CD4-positive, alpha-beta memory T cell (primary cell): ENCODE measurements around the gene ITPK1. TPM values are rescaled to one million over a fixed set of nuclear protein-coding genes. Genes with fewer than 3 reads are reported as not detected.
A peak's percentile ranks its signal among the peaks of the same experiment; 100 is the strongest.

Experiments
- CTCF ChIA-PET: fragments of 350-600 bp; sonication (Branson Sonifier 250); formaldehyde crosslinking; loops from one replicate; lab custom pipeline; 2021; ENCODE audit warnings: inconsistent platforms; ENCODE audit not compliant: partially characterized antibody; lab: Charles Lee
- POLR2A ChIA-PET: fragments of 350-600 bp; sonication (Branson Sonifier 250); formaldehyde crosslinking; loops from one replicate; lab custom pipeline; 2021; ENCODE audit not compliant: partially characterized antibody; lab: Charles Lee
- DNase-seq, 5 donors: peaks; one replicate each; pipeline versions ENCODE4 v3.0.0 to v3.0.0-alpha.2; 2020 to 2022; ENCODE audit warnings: mixed read lengths in 1 of 5
- H3K27ac ChIP-seq: one replicate; pipeline ENCODE4 v1.7.0; 2013; ENCODE audit warnings: low read depth, low read length
- H3K27me3 ChIP-seq: 2 replicates; pipeline ENCODE4 v1.7.0; 2013; ENCODE audit warnings: mild to moderate bottlenecking, low read length, moderate library complexity; ENCODE audit not compliant: insufficient read depth
- H3K36me3 ChIP-seq: 2 replicates; pipeline ENCODE4 v1.7.0; 2013; ENCODE audit warnings: mild to moderate bottlenecking, low read length, moderate library complexity; ENCODE audit not compliant: insufficient read depth
- H3K4me1 ChIP-seq: 2 replicates; pipeline ENCODE4 v1.7.0; 2013; ENCODE audit warnings: mild to moderate bottlenecking, low read length, moderate library complexity; ENCODE audit not compliant: insufficient read depth
- H3K4me3 ChIP-seq, 2 donors: one replicate each; pipeline ENCODE4 v1.7.0; 2013; ENCODE audit warnings: low read length in 2 of 2, mild to moderate bottlenecking in 1 of 2
- H3K9me3 ChIP-seq, 2 donors: one replicate each; pipeline ENCODE4 v1.7.0; 2013; ENCODE audit warnings: low read length in 2 of 2, control low read depth in 1 of 2; ENCODE audit not compliant: control insufficient read depth in 1 of 2
- H3K27ac Mint-ChIP-seq, 7 donors: one replicate each; pipeline ENCODE4 v1.8.0; 2020 to 2021; ENCODE audit warnings: mixed read lengths in 7 of 7, mild to moderate bottlenecking in 6 of 7, inconsistent platforms in 3 of 7, moderate library complexity in 3 of 7
- H3K27me3 Mint-ChIP-seq, 2 donors: one replicate each; pipeline ENCODE4 v1.8.0; 2020 to 2021; ENCODE audit warnings: mixed read lengths in 2 of 2
- H3K36me3 Mint-ChIP-seq, 2 donors: one replicate each; pipeline ENCODE4 v1.8.0; 2020 to 2021; ENCODE audit warnings: mixed read lengths in 2 of 2, inconsistent platforms in 1 of 2, mild to moderate bottlenecking in 1 of 2
- H3K4me1 Mint-ChIP-seq, 4 donors: one replicate each; pipeline ENCODE4 v1.8.0; 2020 to 2021; ENCODE audit warnings: mixed read lengths in 4 of 4, mild to moderate bottlenecking in 1 of 4
- H3K4me3 Mint-ChIP-seq, 8 donors: one replicate each; pipeline ENCODE4 v1.8.0; 2020 to 2021; ENCODE audit warnings: mixed read lengths in 8 of 8, mild to moderate bottlenecking in 7 of 8, moderate library complexity in 6 of 8, inconsistent platforms in 3 of 8
- H3K9me3 Mint-ChIP-seq, 8 donors: one replicate each; pipeline ENCODE4 v1.8.0; 2020 to 2021; ENCODE audit warnings: mixed read lengths in 8 of 8, mild to moderate bottlenecking in 5 of 8, inconsistent platforms in 3 of 8, moderate library complexity in 1 of 8
- intact Hi-C: fragments of 100-400 bp; cut with micrococcal nuclease; formaldehyde crosslinking; loops from one replicate; pipeline ENCODE4 v1.15.1; 2023
- polyA plus RNA-seq, 2 donors: library from polyadenylated mRNA; unstranded; fragments of 300-500 nt; fragmentation: Illumina TruSeq; gene quantifications; one replicate each; pipeline ENCODE4 v1.2.3, GENCODE V29; 2021
- total RNA-seq, 2 experiments: library from RNA; stranded (reverse); gene quantifications; one replicate each; pipeline ENCODE4 v1.2.3, GENCODE V29; 2021

Gene ITPK1
- total and polyA plus RNA-seq, 4 experiments from 2014 or later, result 12.5 to 30.0 (median 26.9) TPM

- no peaks in the 10 kb centered on the region for H3K9me3 ChIP-seq
- no peak overlapping the region for H3K4me3 ChIP-seq
- intact Hi-C loops, result no loop called here
- ChIA-PET CTCF (interaction anchor here (2.3 kb wide), 1 partner anchor 11 kb away, joined by 7 read pairs; no protein-coding TSS in a partner anchor), POLR2A (no interaction called here)
- no peaks in the 10 kb centered on the region for H3K27me3 Mint-ChIP-seq
- H3K4me1 ChIP-seq, result no peaks in the 10 kb centered on the region
- no peaks in the 10 kb centered on the region for H3K27me3 ChIP-seq
- peaks cover 16% of the 10 kb centered on the region in 2 donors for H3K36me3 Mint-ChIP-seq
- peaks cover 0 to 6% (median 2%) of the 10 kb centered on the region in 4 donors for H3K4me1 Mint-ChIP-seq
- peak overlapping the region in 1 of 7 donors; percentile 22 for H3K27ac Mint-ChIP-seq
- no peaks in the 10 kb centered on the region for H3K9me3 Mint-ChIP-seq
- H3K4me3 Mint-ChIP-seq, result no peak overlapping the region
- no peak overlapping the region for H3K27ac ChIP-seq
- no peak for DNase-seq
- no peaks in the 10 kb centered on the region for H3K36me3 ChIP-seq
Observed at GRCh38 chr14:92964124-92965109, 151.3 kb downstream of the ITPK1 start.

DNA sequence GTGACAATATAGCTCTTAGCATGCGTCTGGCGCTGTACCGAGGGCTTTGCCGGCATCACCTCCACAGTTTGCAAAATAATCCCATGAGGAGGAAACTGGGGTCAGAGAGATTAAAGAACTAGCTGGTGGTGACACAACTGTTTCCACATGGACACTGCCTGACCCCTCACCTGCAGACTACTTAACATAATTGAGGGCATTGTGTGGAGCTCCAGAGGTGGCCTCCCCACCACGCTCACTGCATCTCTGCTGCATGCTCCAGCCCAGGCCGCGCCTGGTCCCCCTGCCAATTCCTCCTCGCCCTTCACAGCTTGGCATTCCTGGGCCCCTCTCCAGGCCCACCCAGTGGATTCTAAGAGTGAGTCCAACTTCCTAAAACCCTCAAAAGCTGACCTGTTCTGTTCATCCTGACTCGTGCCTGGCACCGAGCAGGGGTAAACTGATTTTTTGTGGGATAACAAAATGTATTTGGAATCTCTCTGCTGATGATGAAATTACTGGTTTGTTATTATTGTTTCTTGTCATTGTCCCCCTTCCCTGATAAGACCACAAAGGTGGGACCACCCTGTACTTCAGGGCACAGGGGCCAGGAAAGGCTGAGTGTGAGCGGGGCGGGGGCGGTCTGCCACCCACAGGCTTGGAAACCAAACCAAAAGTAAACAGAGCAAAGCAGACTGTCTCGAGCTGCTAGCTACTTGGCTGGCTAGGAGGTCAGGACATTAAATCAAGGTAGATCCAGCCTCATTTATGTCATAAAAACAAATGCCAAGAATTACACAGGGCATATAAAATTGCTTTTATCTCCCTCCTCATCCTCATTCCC, 152.2 kb downstream of the ITPK1 start:
- Mint-ChIP-seq H3K27ac (peak overlapping the region in 2 of 7 donors; percentile 18 to 56), H3K4me1 (peaks cover 0 to 5% (median 2%) of the 10 kb centered on the region in 4 donors), H3K27me3 (no peaks in the 10 kb centered on the region), H3K36me3 (peaks cover 10 to 16% of the 10 kb centered on the region in 2 donors), H3K9me3 (no peaks in the 10 kb centered on the region), H3K4me3 (no peak overlapping the region)
- peaks cover under 1% of the 10 kb centered on the region for H3K36me3 ChIP-seq
- ChIA-PET POLR2A (no interaction called here), CTCF (interaction anchor here (2.3 kb wide), 1 partner anchor 10 kb away, joined by 7 read pairs; no protein-coding TSS in a partner anchor)
- no peaks in the 10 kb centered on the region for H3K9me3 ChIP-seq
- DNase-seq, result no peak
- no peaks in the 10 kb centered on the region for H3K27me3 ChIP-seq
- no peak overlapping the region for H3K4me3 ChIP-seq
- no peaks in the 10 kb centered on the region for H3K4me1 ChIP-seq
- no peak overlapping the region for H3K27ac ChIP-seq
- intact Hi-C loops, result no loop called here

- H3K9me3 ChIP-seq, result no peaks in the 10 kb centered on the region
- POLR2A ChIA-PET, result no interaction called here
- no peaks in the 10 kb centered on the region for H3K9me3 Mint-ChIP-seq
- no peak for DNase-seq
- no peak overlapping the region for H3K27ac ChIP-seq
- CTCF ChIA-PET, result interaction anchor here (2.3 kb wide), 1 partner anchor 9 kb away, joined by 7 read pairs; no protein-coding TSS in a partner anchor
- H3K27me3 Mint-ChIP-seq, result no peaks in the 10 kb centered on the region
- no peaks in the 10 kb centered on the region for H3K27me3 ChIP-seq
- no peak overlapping the region for H3K4me3 ChIP-seq
- intact Hi-C loops, result no loop called here
- H3K27ac Mint-ChIP-seq, result no peak overlapping the region
- peaks cover 6% of the 10 kb centered on the region for H3K36me3 ChIP-seq
- H3K4me3 Mint-ChIP-seq, result no peak overlapping the region
- peaks cover 0 to 5% (median 2%) of the 10 kb centered on the region in 4 donors for H3K4me1 Mint-ChIP-seq
- peaks cover 10 to 22% of the 10 kb centered on the region in 2 donors for H3K36me3 Mint-ChIP-seq
- no peaks in the 10 kb centered on the region for H3K4me1 ChIP-seq
Observed at GRCh38 chr14:92962831-92963095, 153.0 kb downstream of the ITPK1 start.

- Mint-ChIP-seq H3K4me3 (no peak overlapping the region), H3K27ac (peak overlapping the region in 1 of 7 donors; percentile 85), H3K36me3 (peaks cover 5 to 28% of the 10 kb centered on the region in 2 donors), H3K4me1 (peaks cover 0 to 5% (median 2%) of the 10 kb centered on the region in 4 donors), H3K27me3 (no peaks in the 10 kb centered on the region), H3K9me3 (no peaks in the 10 kb centered on the region)
- Histone ChIP-seq H3K9me3 (no peaks in the 10 kb centered on the region), H3K27me3 (no peaks in the 10 kb centered on the region), H3K4me1 (no peaks in the 10 kb centered on the region), H3K27ac (no peak overlapping the region), H3K36me3 (peaks cover 6% of the 10 kb centered on the region), H3K4me3 (no peak overlapping the region)
- POLR2A ChIA-PET, result no interaction called here
- no peak for DNase-seq
- intact Hi-C loops, result no loop called here
- CTCF ChIA-PET, result interaction anchor here (2.3 kb wide), 1 partner anchor 8 kb away, joined by 7 read pairs; no protein-coding TSS in a partner anchor
Observed at GRCh38 chr14:92962031-92962830, 153.5 kb downstream of the ITPK1 start.

- Mint-ChIP-seq H3K9me3 (no peaks in the 10 kb centered on the region), H3K27ac (no peak overlapping the region), H3K4me1 (peaks cover 0 to 5% (median 2%) of the 10 kb centered on the region in 4 donors), H3K27me3 (no peaks in the 10 kb centered on the region), H3K4me3 (no peak overlapping the region), H3K36me3 (peaks cover 9 to 33% of the 10 kb centered on the region in 2 donors)
- Histone ChIP-seq H3K27ac (no peak overlapping the region), H3K9me3 (no peaks in the 10 kb centered on the region), H3K36me3 (peaks cover 6% of the 10 kb centered on the region), H3K4me3 (no peak overlapping the region), H3K4me1 (no peaks in the 10 kb centered on the region), H3K27me3 (no peaks in the 10 kb centered on the region)
- intact Hi-C loops, result no loop called here
- POLR2A ChIA-PET, result no interaction called here
- CTCF ChIA-PET, result interaction anchor here (2.3 kb wide), 1 partner anchor 8 kb away, joined by 7 read pairs; no protein-coding TSS in a partner anchor
- no peak for DNase-seq
Observed at GRCh38 chr14:92961567-92961855, 154.2 kb downstream of the ITPK1 start.

DNA sequence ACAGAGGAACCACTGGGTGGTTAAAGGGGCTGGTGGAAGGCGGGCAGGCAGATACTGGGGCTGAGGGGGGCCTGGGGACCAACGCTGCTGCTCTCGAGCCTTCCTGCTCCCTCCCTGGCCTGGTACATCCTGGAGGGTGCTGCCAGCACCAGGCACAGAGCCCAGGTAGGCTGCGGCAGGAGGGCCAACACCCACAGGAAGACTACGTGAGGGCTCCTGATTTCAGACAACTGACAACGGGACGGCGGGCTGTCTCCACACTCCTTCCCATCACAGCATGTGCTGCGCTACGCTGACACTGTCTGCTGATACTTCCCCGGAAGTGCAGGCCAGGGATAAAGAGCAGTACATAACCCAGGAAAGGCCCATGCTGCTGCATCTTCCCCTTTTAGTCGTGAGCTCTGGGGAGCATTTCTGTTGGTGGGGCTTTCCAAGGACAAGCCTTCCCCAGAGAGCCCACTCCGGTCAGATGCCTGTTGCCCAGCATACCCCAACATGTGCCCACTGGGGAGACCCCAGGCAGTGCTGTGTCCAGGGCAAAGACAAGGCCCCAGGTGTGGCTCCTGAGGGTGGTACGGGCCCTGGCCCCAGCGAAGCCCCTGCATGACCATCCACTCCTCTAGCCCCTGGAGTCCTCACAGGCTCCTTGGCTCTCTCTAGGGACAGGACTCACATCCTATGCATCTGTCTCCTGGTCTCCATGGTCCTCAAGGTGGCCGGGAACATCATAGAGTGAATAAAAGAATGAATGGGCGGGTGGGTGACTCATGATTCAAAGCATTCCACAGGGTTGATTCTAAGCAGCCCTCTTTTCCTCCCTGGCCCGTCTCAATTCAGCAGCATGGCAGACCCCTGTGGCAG, 154.8 kb downstream of the ITPK1 start:
- intact Hi-C loops, result no loop called here
- Histone ChIP-seq H3K27ac (no peak overlapping the region), H3K4me1 (no peaks in the 10 kb centered on the region), H3K27me3 (no peaks in the 10 kb centered on the region), H3K9me3 (no peaks in the 10 kb centered on the region), H3K4me3 (no peak overlapping the region), H3K36me3 (peaks cover 6% of the 10 kb centered on the region)
- Mint-ChIP-seq H3K9me3 (no peaks in the 10 kb centered on the region), H3K27ac (no peak overlapping the region), H3K36me3 (peaks cover 13 to 36% of the 10 kb centered on the region in 2 donors), H3K4me1 (peaks cover 0 to 5% (median 1%) of the 10 kb centered on the region in 4 donors), H3K4me3 (no peak overlapping the region), H3K27me3 (no peaks in the 10 kb centered on the region)
- ChIA-PET POLR2A (no interaction called here), CTCF (interaction anchor here (1.0 kb wide), 1 partner anchor 9 kb away, joined by 4 read pairs; no protein-coding TSS in a partner anchor)
- DNase-seq, result no peak
